Measurements from ENCODE around the gene PPP2R5A.

DNA sequence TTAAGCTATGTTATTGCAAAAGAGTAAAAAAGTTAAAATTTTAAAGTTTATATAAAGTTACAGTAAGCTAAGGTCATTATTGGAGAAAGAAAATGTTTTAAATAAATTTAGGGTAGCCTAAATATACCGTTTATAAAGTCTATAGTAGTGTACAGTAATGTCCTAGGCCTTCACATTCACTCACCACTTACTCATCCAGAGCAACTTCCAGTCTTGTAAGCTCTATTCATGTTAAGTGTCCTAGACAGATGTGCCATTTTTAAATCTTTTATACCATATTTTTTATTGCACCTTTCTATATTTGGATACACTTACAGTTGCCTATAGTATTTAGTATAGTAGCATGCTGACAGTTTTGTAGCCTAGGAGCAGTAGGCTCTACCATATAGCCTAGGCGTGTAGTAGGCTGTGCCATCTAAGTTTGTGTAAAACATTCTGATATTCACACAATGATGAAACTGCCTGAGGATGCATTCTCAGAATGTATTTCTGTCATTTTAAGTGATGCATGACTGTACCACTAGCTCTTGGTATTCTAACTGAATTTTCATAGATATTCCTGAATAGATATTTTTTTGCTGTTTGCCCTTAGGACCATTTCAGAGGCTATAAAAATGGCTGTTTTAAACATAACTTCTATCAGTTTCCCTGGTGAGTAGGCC, 26.8 kb downstream of the PPP2R5A start:
- TF ChIP-seq POLR2A (IDR thresholded peaks at IDR 0.05; ENCODE audit: low read depth, low read length): no peak
- no peak for TF ChIP-seq POLR2AphosphoS5 (IDR thresholded peaks at IDR 0.05; ENCODE audit: low read depth, low read length)
- TF ChIP-seq TAF1 (IDR thresholded peaks at IDR 0.05; ENCODE audit: borderline replicate concordance, low read depth, low read length): no peak

Measured in GM12892 (cell line).